HepG2 (cell line): ENCODE measurements around the gene SNN. TPM values are rescaled to one million over a fixed set of nuclear protein-coding genes. Genes with fewer than 3 reads are reported as not detected.

ENCODE experiments used
- FOXO1 ChIP-seq: sonication (generic); formaldehyde crosslinking; IDR thresholded peaks from 2 replicates; pipeline ENCODE4 v1.4.0; 2020; ENCODE audit warnings: missing genetic modification reagents
- GPBP1L1 ChIP-seq: sonication (generic); formaldehyde crosslinking; IDR thresholded peaks from 2 replicates; pipeline ENCODE4 v1.5.0; 2020; ENCODE audit warnings: mild to moderate bottlenecking, missing genetic modification reagents
- IRF2 ChIP-seq: IDR thresholded peaks from 2 replicates; pipeline ENCODE4 v1.6.1; 2018; ENCODE audit warnings: missing genetic modification reagents, missing compliant biosample characterization
- KAT8 ChIP-seq: IDR thresholded peaks from 2 replicates; pipeline ENCODE4 v1.6.1; 2016; ENCODE audit warnings: missing genetic modification reagents, missing compliant biosample characterization
- MYNN ChIP-seq: sonication (generic); formaldehyde crosslinking; IDR thresholded peaks from 2 replicates; pipeline ENCODE4 v1.4.0; 2020; ENCODE audit warnings: mild to moderate bottlenecking, low read depth, missing genetic modification reagents
- POGK ChIP-seq: sonication (generic); formaldehyde crosslinking; conservative IDR thresholded peaks from 2 replicates; pipeline ENCODE4 v1.8.0; 2022; ENCODE audit warnings: mild to moderate bottlenecking, moderate library complexity, missing genetic modification reagents
- TERF1 ChIP-seq: sonication (generic); formaldehyde crosslinking; IDR thresholded peaks from 2 replicates; pipeline ENCODE4 v1.8.0; 2022; ENCODE audit warnings: mild to moderate bottlenecking, missing genetic modification reagents, moderate library complexity
- ZGPAT ChIP-seq: IDR thresholded peaks from 2 replicates; pipeline ENCODE4 v1.6.1; 2016; ENCODE audit warnings: mild to moderate bottlenecking
- ZNF142 ChIP-seq: sonication (generic); formaldehyde crosslinking; IDR thresholded peaks from 2 replicates; pipeline ENCODE4 v1.4.0; 2020; ENCODE audit warnings: missing genetic modification reagents
- ZNF383 ChIP-seq: sonication (generic); formaldehyde crosslinking; IDR thresholded peaks from 2 replicates; pipeline ENCODE4 v1.4.0; 2020; ENCODE audit warnings: missing genetic modification reagents, mild to moderate bottlenecking, borderline replicate concordance
- ZNF468 ChIP-seq: sonication (generic); formaldehyde crosslinking; IDR thresholded peaks from 2 replicates; pipeline ENCODE4 v1.8.0; 2022; ENCODE audit warnings: mild to moderate bottlenecking, moderate library complexity, missing genetic modification reagents
- ZNF577 ChIP-seq: sonication (generic); formaldehyde crosslinking; IDR thresholded peaks from 2 replicates; pipeline ENCODE4 v1.4.0; 2020; ENCODE audit warnings: mild to moderate bottlenecking, low read depth, missing genetic modification reagents, borderline replicate concordance
- polyA plus RNA-seq, 8 experiments: library from polyadenylated mRNA; depleted of rRNA in 3 of 8; stranded (reverse) in 7 of 8; unstranded in 1 of 8; fragments of >200 nt; fragmentation: Illumina TruSeq in 4 of 8; extraction: Trizol in 4 of 8; gene quantifications; 2 replicates each; pipeline versions ENCODE4 v1.2.1 to v1.2.3, GENCODE V29; 2011 to 2016; ENCODE audit warnings: low read depth in 4 of 8, missing spikeins in 1 of 8, mixed read lengths in 1 of 8; ENCODE audit not compliant: insufficient read depth in 1 of 8
- total RNA-seq, 5 experiments: library from RNA; depleted of rRNA; stranded (reverse); fragments of >200 nt; fragmentation: Illumina TruSeq; extraction: Trizol; gene quantifications; 2 replicates each; pipeline ENCODE4 v1.2.3, GENCODE V29; 2016; ENCODE audit warnings: low read depth in 1 of 5

SNN gene
- total and polyA plus RNA-seq, 2 of the 13 experiments (the other 11 are each of a cell fraction or from before 2014, with no cell fraction given) = 5.2 to 8.4 TPM

- TF ChIP-seq ZNF383 (CRISPR knock-in tag) (no peak), FOXO1 (0 out of 2 replicates have a peak, but pooled peaks have one; percentile 34), POGK (0 out of 2 replicates have a peak, but pooled peaks have one; percentile 19), KAT8 (no peak), IRF2 (CRISPR knock-in tag) (peak; percentile 13; the same call in 1 of the 2 replicates), ZGPAT (no peak), GPBP1L1 (CRISPR knock-in tag) (no peak), ZNF142 (CRISPR knock-in tag) (no peak; the same call in 1 of the 2 replicates), ZNF577 (CRISPR knock-in tag) (no peak), TERF1 (CRISPR knock-in tag) (no peak), MYNN (CRISPR knock-in tag) (0 out of 2 replicates have a peak, but pooled peaks have one; percentile 62), ZNF468 (CRISPR knock-in tag) (no peak)
These were observed at the start of gene SNN (continued) for GRCh38 chr16:11667824-11668622.
